ENCODE results near the gene MYH14. TPM values are rescaled to one million over a fixed set of nuclear protein-coding genes. Genes with fewer than 3 reads are reported as not detected.

The MYH14 gene
- total and polyA plus RNA-seq, 2 of the 8 experiments (the other 6 are each of a cell fraction or from before 2014, with no cell fraction given): 17.3 to 28.6 TPM

DNA sequence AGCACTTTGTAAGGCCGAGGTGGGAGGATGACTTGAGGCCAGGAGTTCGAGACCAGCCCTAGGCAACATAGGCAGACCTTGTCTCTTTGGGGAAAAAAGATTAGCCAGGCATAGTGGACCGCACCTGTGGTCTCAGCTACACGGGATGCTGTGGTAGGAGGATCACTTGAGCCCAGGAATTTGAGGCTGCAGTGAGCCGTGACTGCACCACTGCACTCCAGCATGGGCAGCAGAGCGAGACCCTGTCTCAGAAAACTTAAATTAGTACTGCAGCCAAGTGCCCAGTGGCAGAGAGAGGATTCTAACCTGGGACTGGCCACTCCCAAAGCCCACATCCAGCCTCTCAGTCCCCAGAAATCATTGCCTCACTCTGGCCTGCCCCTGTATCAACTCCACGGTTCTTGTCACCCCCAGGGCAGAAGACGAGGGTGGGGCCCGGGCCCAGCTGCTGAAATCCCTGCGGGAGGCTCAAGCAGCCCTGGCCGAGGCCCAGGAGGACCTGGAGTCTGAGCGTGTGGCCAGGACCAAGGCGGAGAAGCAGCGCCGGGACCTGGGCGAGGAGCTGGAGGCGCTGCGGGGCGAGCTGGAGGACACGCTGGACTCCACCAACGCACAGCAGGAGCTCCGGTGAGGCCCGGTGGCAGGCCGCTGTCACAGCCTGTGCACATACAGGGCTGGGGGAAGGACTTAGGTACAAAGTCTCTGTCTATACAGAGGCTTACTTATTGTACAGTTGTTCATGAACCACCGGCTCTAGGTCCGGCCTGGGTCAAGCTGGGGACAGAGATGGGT, 72.4 kb downstream of the MYH14 start:
- H3K4ac ChIP-seq (replicated peaks; ENCODE audit: insufficient read length, low read depth, low read length): no peak overlapping the region
- no peak overlapping the region for H4K8ac ChIP-seq (ENCODE audit: extremely low read depth, insufficient read depth, low read length)
- no peak overlapping the region for H3K4me3 ChIP-seq (ENCODE audit: extremely low read depth in 1 of 4, insufficient read depth in 2 of 4, low read depth in 3 of 4, low read length in 4 of 4)
- ChIA-PET POLR2A (ENCODE audit: partially characterized antibody) (no interaction called here), CTCF (ENCODE audit: partially characterized antibody) (interaction anchor here (0.5 to 1.5 kb wide), 4 partner anchors 11 to 88 kb away, joined by 3 to 4 read pairs (median 4); no protein-coding TSS in a partner anchor)
- no peaks in the 10 kb centered on the region for H3K79me1 ChIP-seq (ENCODE audit: low read depth, low read length)
- H3K9me3 ChIP-seq (ENCODE audit: insufficient read depth in 2 of 2, low read depth in 1 of 2, low read length in 1 of 2): no peaks in the 10 kb centered on the region
- H3K23me2 ChIP-seq (ENCODE audit: low read depth, low read length): no peaks in the 10 kb centered on the region
- H2BK15ac ChIP-seq (ENCODE audit: low read length): no peak overlapping the region
- no peak overlapping the region for H2BK5ac ChIP-seq (ENCODE audit: low read depth, low read length)
- no peak for DNase-seq (ENCODE audit: low read depth in 1 of 2, low spot score in 2 of 2)
- H3K9ac ChIP-seq (replicated peaks in 1 of 4; ENCODE audit: extremely low read depth in 1 of 4, low read depth in 3 of 4, low read length in 3 of 4): no peak overlapping the region
- no peak for FAIRE-seq
- no peak overlapping the region for H2BK12ac ChIP-seq (ENCODE audit: low read depth, low read length)
- no peak overlapping the region for H2BK20ac ChIP-seq (ENCODE audit: low read length)
- no peaks in the 10 kb centered on the region for H3K4me1 ChIP-seq (replicated peaks in 1 of 4; ENCODE audit: control insufficient read depth in 3 of 4, insufficient read depth in 4 of 4, low read length in 3 of 4)
- no peak overlapping the region for H3K56ac ChIP-seq (replicated peaks; ENCODE audit: insufficient read length, low read depth, low read length)
- no peaks in the 10 kb centered on the region for H3K79me2 ChIP-seq (ENCODE audit: control insufficient read depth in 1 of 2, insufficient read depth in 2 of 2, low read length in 2 of 2)
- no peak overlapping the region for H2BK120ac ChIP-seq (replicated peaks; ENCODE audit: low read depth, low read length)
- no peak overlapping the region for H3K23ac ChIP-seq (ENCODE audit: insufficient read length)
- H3K14ac ChIP-seq (ENCODE audit: insufficient read length): no peak overlapping the region
- H4K20me1 ChIP-seq (replicated peaks in 1 of 2; ENCODE audit: control insufficient read depth in 1 of 2, insufficient read depth in 2 of 2, low read length in 2 of 2): no peaks in the 10 kb centered on the region
- H3K27me3 ChIP-seq (replicated peaks in 1 of 4; ENCODE audit: control insufficient read depth in 3 of 4, extremely low read depth in 1 of 4, insufficient read depth in 3 of 4, low read length in 3 of 4): no peaks in the 10 kb centered on the region
- no peak overlapping the region for H3K18ac ChIP-seq (ENCODE audit: extremely low read depth, low read length)
- H4K5ac ChIP-seq (ENCODE audit: insufficient read length, low read depth, low read length): no peak overlapping the region
- peaks cover 0 to 15% (median 5%) of the 10 kb centered on the region in 4 experiments; a peak in 6 of 8 replicates for H3K36me3 ChIP-seq (ENCODE audit: control insufficient read depth in 2 of 4, insufficient read depth in 4 of 4, low read length in 3 of 4)
- TF ChIP-seq HDAC2 (IDR thresholded peaks at IDR 0.05; ENCODE audit: borderline replicate concordance in 1 of 2, low read depth in 2 of 2, low read length in 2 of 2) (no peak), EZH2 (IDR thresholded peaks at IDR 0.05; ENCODE audit: low read depth, low read length, severe bottlenecking) (no peak), TEAD4 (IDR thresholded peaks at IDR 0.05; ENCODE audit: low read depth, low read length) (no peak)
- H3K27ac ChIP-seq (ENCODE audit: low read depth, low read length): no peak overlapping the region
- H2AFZ ChIP-seq (ENCODE audit: low read length): no peak overlapping the region
- WGBS, 2 experiments (ENCODE audit: extremely low coverage in 1 of 2, insufficient coverage in 1 of 2, insufficient read length in 1 of 2, insufficient replicate concordance in 2 of 2, low coverage in 1 of 2, low lambda C conversion rate in 2 of 2, missing lambda C conversion rate in 1 of 2): 88% methylated on average over 26 of the region's 26 CpGs; no CpG with 5 or more reads in 1 of the 2 experiments
- H3K4me2 ChIP-seq (ENCODE audit: insufficient read depth in 1 of 2, low read depth in 2 of 2, low read length in 2 of 2): no peak overlapping the region
- no peak overlapping the region for H2AK5ac ChIP-seq (ENCODE audit: low read depth, low read length)
- no peak overlapping the region for H4K91ac ChIP-seq (replicated peaks; ENCODE audit: insufficient read length, low read length)
